Measurements from ENCODE around the gene TBC1D24. TPM values are rescaled to one million over a fixed set of nuclear protein-coding genes. Genes with fewer than 3 reads are reported as not detected.

The TBC1D24 gene
- total and polyA plus RNA-seq, 9 of the 15 experiments (the other 6 are each of a cell fraction or from before 2014, with no cell fraction given), result 1.7 to 22.6 (median 7.2) TPM

DNA sequence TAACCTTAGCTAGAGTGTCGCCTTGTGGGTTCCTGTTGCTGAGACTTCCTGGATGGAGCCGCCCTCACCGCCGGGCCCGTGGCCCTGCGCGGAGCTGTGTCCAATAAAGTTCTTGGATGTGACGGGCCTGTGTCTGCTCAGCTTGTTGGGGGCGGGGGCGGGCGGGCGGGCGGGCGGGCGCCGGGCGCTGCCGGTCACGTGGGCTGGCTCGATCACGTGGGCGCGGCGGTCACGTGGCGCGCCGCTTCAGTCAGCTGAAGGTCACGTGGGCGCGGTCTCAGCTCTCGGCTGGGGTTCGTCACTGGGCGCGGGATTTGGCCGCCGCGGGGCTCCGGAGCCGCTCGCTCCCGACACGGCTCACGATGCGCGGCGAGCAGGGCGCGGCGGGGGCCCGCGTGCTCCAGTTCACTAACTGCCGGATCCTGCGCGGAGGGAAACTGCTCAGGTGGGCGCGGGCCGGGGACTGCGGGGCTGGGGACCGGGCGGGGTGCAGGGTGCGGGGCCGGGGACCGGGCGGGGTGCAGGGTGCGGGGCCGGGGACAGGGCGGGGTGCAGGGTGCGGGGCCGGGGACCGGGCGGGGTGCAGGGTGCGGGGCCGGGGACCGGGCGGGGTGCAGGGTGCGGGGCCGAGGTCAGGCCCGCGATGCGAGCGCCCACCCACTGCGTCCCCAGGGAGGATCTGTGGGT is 45.3 kb downstream of the TBC1D24 start, which contains the start of gene AMDHD2 (continued):
- TF ChIP-seq, protein P1, sequence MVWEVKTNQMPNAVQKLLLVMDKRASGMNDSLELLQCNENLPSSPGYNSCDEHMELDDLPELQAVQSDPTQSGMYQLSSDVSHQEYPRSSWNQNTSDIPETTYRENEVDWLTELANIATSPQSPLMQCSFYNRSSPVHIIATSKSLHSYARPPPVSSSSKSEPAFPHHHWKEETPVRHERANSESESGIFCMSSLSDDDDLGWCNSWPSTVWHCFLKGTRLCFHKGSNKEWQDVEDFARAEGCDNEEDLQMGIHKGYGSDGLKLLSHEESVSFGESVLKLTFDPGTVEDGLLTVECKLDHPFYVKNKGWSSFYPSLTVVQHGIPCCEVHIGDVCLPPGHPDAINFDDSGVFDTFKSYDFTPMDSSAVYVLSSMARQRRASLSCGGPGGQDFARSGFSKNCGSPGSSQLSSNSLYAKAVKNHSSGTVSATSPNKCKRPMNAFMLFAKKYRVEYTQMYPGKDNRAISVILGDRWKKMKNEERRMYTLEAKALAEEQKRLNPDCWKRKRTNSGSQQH (CRISPR knock-in tag; IDR thresholded peaks at IDR 0.05), result no peak
- peak; percentile 56; the same call in 1 of the 2 replicates for TF ChIP-seq PHF8 (IDR thresholded peaks at IDR 0.05; ENCODE audit: borderline replicate concordance, low read length)
- no peak for TF ChIP-seq HNRNPLL (IDR thresholded peaks at IDR 0.05; ENCODE audit: low read depth, low read length, poor library complexity, severe bottlenecking)
- TF ChIP-seq CCNT2 (IDR thresholded peaks at IDR 0.05; ENCODE audit: borderline replicate concordance, extremely low read depth, insufficient read length, low read depth, low read length), result peak; percentile 96
- TF ChIP-seq BHLHE40 (IDR thresholded peaks at IDR 0.05; ENCODE audit: low read length), result peak; percentile 98
- no peak for TF ChIP-seq HNRNPUL1 (IDR thresholded peaks at IDR 0.05; ENCODE audit: low read length)
- TF ChIP-seq L3MBTL2 (IDR thresholded peaks at IDR 0.05), result 0 out of 2 replicates have a peak, but pooled peaks have one; percentile 9
- peak; percentile 47 for TF ChIP-seq HNRNPK (IDR thresholded peaks at IDR 0.05; ENCODE audit: low read depth, low read length, poor library complexity, severe bottlenecking)
- no peak for TF ChIP-seq ZNF551 (CRISPR knock-in tag; IDR thresholded peaks at IDR 0.05)
- TF ChIP-seq TRIM24 (IDR thresholded peaks at IDR 0.05), result no peak
- TF ChIP-seq IFI16 (CRISPR knock-in tag; IDR thresholded peaks at IDR 0.05), result no peak
- peak; percentile 57; the same call in 1 of the 2 replicates for TF ChIP-seq MBD2 (IDR thresholded peaks at IDR 0.05; ENCODE audit: borderline replicate concordance, low read depth)
- TF ChIP-seq POLR2G (IDR thresholded peaks at IDR 0.05; ENCODE audit: low read depth, low read length), result peak; percentile 86
- peak; percentile 42; the same call in 1 of the 2 replicates for TF ChIP-seq ZNF584 (CRISPR knock-in tag; IDR thresholded peaks at IDR 0.05; ENCODE audit: low read depth)
- peak; percentile 72 for TF ChIP-seq POLR2A (conservative IDR thresholded peaks at IDR 0.05)
- TF ChIP-seq SAFB2 (IDR thresholded peaks at IDR 0.05; ENCODE audit: borderline replicate concordance, low read depth, low read length, severe bottlenecking), result no peak
- TF ChIP-seq, protein P2, sequence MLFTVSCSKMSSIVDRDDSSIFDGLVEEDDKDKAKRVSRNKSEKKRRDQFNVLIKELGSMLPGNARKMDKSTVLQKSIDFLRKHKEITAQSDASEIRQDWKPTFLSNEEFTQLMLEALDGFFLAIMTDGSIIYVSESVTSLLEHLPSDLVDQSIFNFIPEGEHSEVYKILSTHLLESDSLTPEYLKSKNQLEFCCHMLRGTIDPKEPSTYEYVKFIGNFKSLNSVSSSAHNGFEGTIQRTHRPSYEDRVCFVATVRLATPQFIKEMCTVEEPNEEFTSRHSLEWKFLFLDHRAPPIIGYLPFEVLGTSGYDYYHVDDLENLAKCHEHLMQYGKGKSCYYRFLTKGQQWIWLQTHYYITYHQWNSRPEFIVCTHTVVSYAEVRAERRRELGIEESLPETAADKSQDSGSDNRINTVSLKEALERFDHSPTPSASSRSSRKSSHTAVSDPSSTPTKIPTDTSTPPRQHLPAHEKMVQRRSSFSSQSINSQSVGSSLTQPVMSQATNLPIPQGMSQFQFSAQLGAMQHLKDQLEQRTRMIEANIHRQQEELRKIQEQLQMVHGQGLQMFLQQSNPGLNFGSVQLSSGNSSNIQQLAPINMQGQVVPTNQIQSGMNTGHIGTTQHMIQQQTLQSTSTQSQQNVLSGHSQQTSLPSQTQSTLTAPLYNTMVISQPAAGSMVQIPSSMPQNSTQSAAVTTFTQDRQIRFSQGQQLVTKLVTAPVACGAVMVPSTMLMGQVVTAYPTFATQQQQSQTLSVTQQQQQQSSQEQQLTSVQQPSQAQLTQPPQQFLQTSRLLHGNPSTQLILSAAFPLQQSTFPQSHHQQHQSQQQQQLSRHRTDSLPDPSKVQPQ (CRISPR knock-in tag; IDR thresholded peaks at IDR 0.05; ENCODE audit: borderline replicate concordance), result peak; percentile 88
- TF ChIP-seq, protein P3, sequence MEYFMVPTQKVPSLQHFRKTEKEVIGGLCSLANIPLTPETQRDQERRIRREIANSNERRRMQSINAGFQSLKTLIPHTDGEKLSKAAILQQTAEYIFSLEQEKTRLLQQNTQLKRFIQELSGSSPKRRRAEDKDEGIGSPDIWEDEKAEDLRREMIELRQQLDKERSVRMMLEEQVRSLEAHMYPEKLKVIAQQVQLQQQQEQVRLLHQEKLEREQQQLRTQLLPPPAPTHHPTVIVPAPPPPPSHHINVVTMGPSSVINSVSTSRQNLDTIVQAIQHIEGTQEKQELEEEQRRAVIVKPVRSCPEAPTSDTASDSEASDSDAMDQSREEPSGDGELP (CRISPR knock-in tag; IDR thresholded peaks at IDR 0.05; ENCODE audit: borderline replicate concordance), result peak; percentile 98
- 0 out of 2 replicates have a peak, but pooled peaks have one; percentile 28 for TF ChIP-seq ATF1 (CRISPR knock-in tag; IDR thresholded peaks at IDR 0.05)
- no peak for TF ChIP-seq ATF1 (tag; IDR thresholded peaks at IDR 0.05)
- TF ChIP-seq, protein P4, sequence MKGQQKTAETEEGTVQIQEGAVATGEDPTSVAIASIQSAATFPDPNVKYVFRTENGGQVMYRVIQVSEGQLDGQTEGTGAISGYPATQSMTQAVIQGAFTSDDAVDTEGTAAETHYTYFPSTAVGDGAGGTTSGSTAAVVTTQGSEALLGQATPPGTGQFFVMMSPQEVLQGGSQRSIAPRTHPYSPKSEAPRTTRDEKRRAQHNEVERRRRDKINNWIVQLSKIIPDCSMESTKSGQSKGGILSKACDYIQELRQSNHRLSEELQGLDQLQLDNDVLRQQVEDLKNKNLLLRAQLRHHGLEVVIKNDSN (CRISPR knock-in tag; IDR thresholded peaks at IDR 0.05), result peak; percentile 95
- TF ChIP-seq ZNF699 (CRISPR knock-in tag; IDR thresholded peaks at IDR 0.05; ENCODE audit: insufficient replicate concordance), result no peak
- TF ChIP-seq PHTF2 (CRISPR knock-in tag; IDR thresholded peaks at IDR 0.05), result no peak
